Keratinocyte (primary cell): ENCODE measurements around the gene DHRSX. TPM values are rescaled to one million over a fixed set of nuclear protein-coding genes. Genes with fewer than 3 reads are reported as not detected.

Source experiments
- DNase-seq: peaks from one replicate; pipeline ENCODE4 v3.0.0-alpha.2; 2011; ENCODE audit warnings: low read depth, missing footprints, low spot score
- FAIRE-seq: peaks from 2 replicates; lab custom pipeline; 2011; peaks lifted over from hg19 to GRCh38; lab: Jason Lieb, UNC
- H2AFZ ChIP-seq: 2 replicates; pipeline ENCODE4 v1.6.0; 2012; ENCODE audit warnings: low read length, control low read depth, inconsistent platforms; ENCODE audit not compliant: control insufficient read depth
- H3K27ac ChIP-seq: 2 replicates; pipeline ENCODE4 v1.5.1; 2011; ENCODE audit warnings: low read length; ENCODE audit not compliant: control insufficient read depth, insufficient read depth
- H3K27me3 ChIP-seq: 3 replicates; pipeline ENCODE4 v1.6.0; 2011; ENCODE audit warnings: low read length; ENCODE audit not compliant: control insufficient read depth, insufficient read depth; ENCODE audit errors: extremely low read depth
- H3K36me3 ChIP-seq, 2 experiments: 2 replicates in 1 of 2; 3 replicates in 1 of 2; pipeline ENCODE4 v1.5.1; 2011; ENCODE audit warnings: low read length in 2 of 2, mild to moderate bottlenecking in 1 of 2; ENCODE audit not compliant: control insufficient read depth in 2 of 2, insufficient read depth in 2 of 2; ENCODE audit errors: extremely low read depth in 1 of 2
- H3K4me1 ChIP-seq: 3 replicates; pipeline ENCODE4 v1.5.1; 2011; ENCODE audit warnings: low read length; ENCODE audit not compliant: control insufficient read depth, insufficient read depth; ENCODE audit errors: extremely low read depth
- H3K4me2 ChIP-seq: 3 replicates; pipeline ENCODE4 v1.6.0; 2011; ENCODE audit warnings: low read depth, low read length; ENCODE audit not compliant: control insufficient read depth, insufficient read depth; ENCODE audit errors: extremely low read depth
- H3K4me3 ChIP-seq, 3 experiments: fragments of 200-600 bp in 1 of 3; sonication (generic) in 1 of 3; 2 replicates in 2 of 3; 3 replicates in 1 of 3; pipeline ENCODE4 v1.5.1; 2011 to 2016; ENCODE audit warnings: low read length in 3 of 3, mild to moderate bottlenecking in 3 of 3, control low read depth in 2 of 3, inconsistent platforms in 1 of 3, low read depth in 1 of 3, mixed read lengths in 1 of 3, mixed run types in 1 of 3, moderate library complexity in 1 of 3; ENCODE audit not compliant: control insufficient read depth in 2 of 3, insufficient read depth in 2 of 3; ENCODE audit errors: extremely low read depth in 1 of 3
- H3K79me2 ChIP-seq: 2 replicates; pipeline ENCODE4 v1.6.0; 2012; ENCODE audit warnings: low read length; ENCODE audit not compliant: control insufficient read depth, insufficient read depth
- H3K9ac ChIP-seq: 3 replicates; pipeline ENCODE4 v1.6.0; 2011; ENCODE audit warnings: low read length; ENCODE audit not compliant: control insufficient read depth, insufficient read depth; ENCODE audit errors: extremely low read depth
- H3K9me1 ChIP-seq: 3 replicates; pipeline ENCODE4 v1.6.0; 2011; ENCODE audit warnings: low read length; ENCODE audit not compliant: control insufficient read depth, insufficient read depth; ENCODE audit errors: extremely low read depth
- H3K9me3 ChIP-seq: 2 replicates; pipeline ENCODE4 v1.5.1; 2012; ENCODE audit warnings: low read depth, low read length; ENCODE audit not compliant: control insufficient read depth
- H4K20me1 ChIP-seq: 3 replicates; pipeline ENCODE4 v1.6.0; 2011; ENCODE audit warnings: low read length; ENCODE audit not compliant: control insufficient read depth, insufficient read depth; ENCODE audit errors: extremely low read depth
- EZH2 ChIP-seq: IDR thresholded peaks from one replicate; pipeline ENCODE4 v1.6.1; 2012; ENCODE audit warnings: inconsistent platforms, mild to moderate bottlenecking, low read length, moderate library complexity
- dilution Hi-C: fragments of 300-500 bp; cut with MboI; formaldehyde crosslinking; loops from one replicate; pipeline ENCODE4 v1.7.0; 2020; ENCODE audit warnings: low sequenced_read_pairs; ENCODE audit not compliant: extremely low pct_ligation_motif_present
- polyA plus RNA-seq, 5 experiments: library from polyadenylated mRNA; depleted of rRNA in 3 of 5; stranded (reverse) in 3 of 5; stranded (forward) in 1 of 5; unstranded in 1 of 5; fragments of >200 nt; gene quantifications; 1 replicate in 1 of 5; 2 replicates in 3 of 5; 3 replicates in 1 of 5; pipeline versions ENCODE4 v1.2.1 to v1.2.3, GENCODE V29; 2011 to 2012; ENCODE audit warnings: missing spikeins in 2 of 5, low read depth in 1 of 5, low replicate concordance in 1 of 5
- TF ChIP-seq, protein P1 (sequence below), 3 experiments: IDR thresholded peaks in 1 of 3; conservative IDR thresholded peaks in 1 of 3; optimal IDR thresholded peaks in 1 of 3; 2 replicates in 2 of 3; 3 replicates in 1 of 3; pipeline versions ENCODE3 to v1.5.1; 2011; ENCODE audit warnings: low read length in 3 of 3, mild to moderate bottlenecking in 3 of 3, moderate library complexity in 2 of 3, control low read depth in 1 of 3, inconsistent platforms in 1 of 3; ENCODE audit not compliant: insufficient read depth in 2 of 3; ENCODE audit errors: extremely low read depth in 1 of 3

DHRSX gene
- polyA plus RNA-seq, 1 donor (not counting 4 experiments of a cell fraction or from before 2014, with no cell fraction given): 20.4 TPM

DNA sequence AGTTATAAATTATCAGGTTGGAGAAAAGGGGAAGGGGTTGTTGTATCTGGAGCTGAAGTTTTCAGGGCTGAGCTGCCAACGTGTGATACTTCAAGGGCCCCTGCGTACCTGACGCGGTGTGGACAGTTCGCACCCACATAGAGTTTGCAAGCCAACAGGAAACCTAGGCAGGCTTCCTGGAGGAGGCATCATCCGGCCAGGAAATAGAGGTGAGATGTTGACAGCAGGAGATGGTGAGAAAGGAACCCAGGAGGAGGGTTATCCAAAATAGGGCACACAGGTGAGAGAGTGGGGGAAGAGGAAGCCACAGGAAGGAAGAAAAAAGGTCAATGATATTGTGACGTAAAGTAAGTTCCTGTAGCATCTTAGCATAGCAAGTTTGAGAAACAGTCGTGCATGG is 127.2 kb downstream of the DHRSX start:
- Histone ChIP-seq H3K36me3 (peaks cover 1 to 4% of the 10 kb centered on the region in 2 experiments), H3K4me1 (no peaks in the 10 kb centered on the region), H3K4me2 (no peak overlapping the region), H3K4me3 (no peak overlapping the region), H3K9ac (no peak overlapping the region), H3K79me2 (no peaks in the 10 kb centered on the region), H2AFZ (no peak overlapping the region), H3K27me3 (no peaks in the 10 kb centered on the region), H3K9me1 (no peaks in the 10 kb centered on the region), H3K9me3 (no peaks in the 10 kb centered on the region), H4K20me1 (no peaks in the 10 kb centered on the region), H3K27ac (no peak overlapping the region)
- TF ChIP-seq EZH2: no peak
- TF ChIP-seq, protein P1, sequence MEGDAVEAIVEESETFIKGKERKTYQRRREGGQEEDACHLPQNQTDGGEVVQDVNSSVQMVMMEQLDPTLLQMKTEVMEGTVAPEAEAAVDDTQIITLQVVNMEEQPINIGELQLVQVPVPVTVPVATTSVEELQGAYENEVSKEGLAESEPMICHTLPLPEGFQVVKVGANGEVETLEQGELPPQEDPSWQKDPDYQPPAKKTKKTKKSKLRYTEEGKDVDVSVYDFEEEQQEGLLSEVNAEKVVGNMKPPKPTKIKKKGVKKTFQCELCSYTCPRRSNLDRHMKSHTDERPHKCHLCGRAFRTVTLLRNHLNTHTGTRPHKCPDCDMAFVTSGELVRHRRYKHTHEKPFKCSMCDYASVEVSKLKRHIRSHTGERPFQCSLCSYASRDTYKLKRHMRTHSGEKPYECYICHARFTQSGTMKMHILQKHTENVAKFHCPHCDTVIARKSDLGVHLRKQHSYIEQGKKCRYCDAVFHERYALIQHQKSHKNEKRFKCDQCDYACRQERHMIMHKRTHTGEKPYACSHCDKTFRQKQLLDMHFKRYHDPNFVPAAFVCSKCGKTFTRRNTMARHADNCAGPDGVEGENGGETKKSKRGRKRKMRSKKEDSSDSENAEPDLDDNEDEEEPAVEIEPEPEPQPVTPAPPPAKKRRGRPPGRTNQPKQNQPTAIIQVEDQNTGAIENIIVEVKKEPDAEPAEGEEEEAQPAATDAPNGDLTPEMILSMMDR (optimal IDR thresholded peaks at IDR 0.05 in 1 of 3, IDR thresholded peaks at IDR 0.05 in 1 of 3, conservative IDR thresholded peaks at IDR 0.05 in 1 of 3; ENCODE audit: extremely low read depth in 1 of 3, insufficient read depth in 2 of 3, low read length in 3 of 3): no peak
- no peak for DNase-seq
- FAIRE-seq: no peak
- dilution Hi-C loops: no loop called here

DNA sequence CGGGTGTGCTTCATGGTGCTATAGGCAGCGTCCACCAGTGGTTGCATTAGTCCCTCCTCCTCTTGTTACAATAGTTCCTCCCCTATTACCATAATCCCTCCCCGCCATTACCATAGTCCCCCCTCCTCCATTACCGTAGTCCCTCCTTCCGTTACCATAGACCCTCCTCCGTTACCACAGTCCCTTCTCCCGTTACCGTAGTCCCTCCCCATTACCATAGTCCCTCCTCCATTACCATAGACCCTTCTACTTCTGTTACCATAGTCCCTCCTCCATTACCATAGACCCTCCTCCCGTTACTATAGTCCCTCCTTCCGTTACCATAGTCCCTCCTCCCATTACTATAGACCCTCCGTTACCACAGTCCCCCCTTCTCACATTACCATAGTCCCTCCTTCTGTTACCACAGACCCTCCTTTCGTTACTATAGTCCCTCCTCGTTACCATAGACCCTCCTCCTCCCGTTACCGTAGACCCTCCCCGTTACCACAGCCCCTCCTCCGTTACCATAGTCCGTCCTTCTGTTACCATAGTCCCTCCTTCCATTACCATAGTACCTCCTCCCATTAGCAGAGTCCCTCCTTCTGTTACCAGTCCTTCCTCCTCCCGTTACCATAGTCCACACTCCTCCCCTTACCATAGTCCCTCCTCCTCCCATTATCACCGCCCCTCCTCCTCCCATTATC is 129.6 kb downstream of the DHRSX start:
- dilution Hi-C loops: no loop called here
- H3K27ac ChIP-seq: no peak overlapping the region
- H3K4me3 ChIP-seq: no peak overlapping the region
- no peaks in the 10 kb centered on the region for H4K20me1 ChIP-seq
- DNase-seq: no peak
- H3K9me3 ChIP-seq: no peaks in the 10 kb centered on the region
- no peak overlapping the region for H3K4me2 ChIP-seq
- no peaks in the 10 kb centered on the region for H3K79me2 ChIP-seq
- H3K36me3 ChIP-seq: peaks cover 1 to 4% of the 10 kb centered on the region in 2 experiments
- H3K4me1 ChIP-seq: no peaks in the 10 kb centered on the region
- no peak overlapping the region for H2AFZ ChIP-seq
- no peak for FAIRE-seq
- no peaks in the 10 kb centered on the region for H3K27me3 ChIP-seq
- H3K9ac ChIP-seq: no peak overlapping the region
- H3K9me1 ChIP-seq: no peaks in the 10 kb centered on the region
- TF ChIP-seq, protein P1 (optimal IDR thresholded peaks at IDR 0.05 in 1 of 3, IDR thresholded peaks at IDR 0.05 in 1 of 3, conservative IDR thresholded peaks at IDR 0.05 in 1 of 3; ENCODE audit: extremely low read depth in 1 of 3, insufficient read depth in 2 of 3, low read length in 3 of 3): no peak
- no peak for TF ChIP-seq EZH2
